ENCODE measurements around the gene DMRTB1. TPM values are rescaled to one million over a fixed set of nuclear protein-coding genes. Genes with fewer than 3 reads are reported as not detected.

DMRTB1 gene
- total and polyA plus RNA-seq, 2 of the 4 experiments (the other 2 are of a cell fraction): not detected

GRCh38 chr1:53511933-53512806 lies 53.0 kb downstream of the DMRTB1 start:
- no peaks in the 10 kb centered on the region for H4K20me1 ChIP-seq (ENCODE audit: insufficient read depth, low read length)
- no peak overlapping the region; the same call in 1 of the 2 replicates for H3K14ac ChIP-seq (replicated peaks; ENCODE audit: low read depth, low read length)
- H3K23ac ChIP-seq (ENCODE audit: low read depth, low read length): no peak overlapping the region
- no peak overlapping the region for H2BK5ac ChIP-seq (ENCODE audit: low read depth, low read length, poor library complexity, severe bottlenecking)
- H3K9me3 ChIP-seq (ENCODE audit: control insufficient read depth, insufficient read depth, low read length): no peaks in the 10 kb centered on the region
- intact Hi-C loops (cut with micrococcal nuclease) (no loop called here), in situ Hi-C loops (cut with MboI; ENCODE audit: low sequenced_read_pairs) (no loop called here), dilution Hi-C loops (cut with HindIII; ENCODE audit: low sequenced_read_pairs, unreplicated experiment) (no loop called here)
- no peak overlapping the region for H2AK5ac ChIP-seq (ENCODE audit: low read depth, low read length)
- no peak overlapping the region for H3K27ac ChIP-seq (ENCODE audit: insufficient read depth, low read length)
- H4K5ac ChIP-seq (ENCODE audit: low read depth, low read length): no peak overlapping the region
- TF ChIP-seq, protein P1, sequence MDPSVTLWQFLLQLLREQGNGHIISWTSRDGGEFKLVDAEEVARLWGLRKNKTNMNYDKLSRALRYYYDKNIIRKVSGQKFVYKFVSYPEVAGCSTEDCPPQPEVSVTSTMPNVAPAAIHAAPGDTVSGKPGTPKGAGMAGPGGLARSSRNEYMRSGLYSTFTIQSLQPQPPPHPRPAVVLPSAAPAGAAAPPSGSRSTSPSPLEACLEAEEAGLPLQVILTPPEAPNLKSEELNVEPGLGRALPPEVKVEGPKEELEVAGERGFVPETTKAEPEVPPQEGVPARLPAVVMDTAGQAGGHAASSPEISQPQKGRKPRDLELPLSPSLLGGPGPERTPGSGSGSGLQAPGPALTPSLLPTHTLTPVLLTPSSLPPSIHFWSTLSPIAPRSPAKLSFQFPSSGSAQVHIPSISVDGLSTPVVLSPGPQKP (IDR thresholded peaks at IDR 0.05; ENCODE audit: borderline replicate concordance, low read depth, low read length): no peak
- TF ChIP-seq SMC3 (IDR thresholded peaks at IDR 0.05; ENCODE audit: low read depth, low read length) (no peak), FOS (IDR thresholded peaks at IDR 0.05; ENCODE audit: low read depth, low read length) (no peak), MXI1 (IDR thresholded peaks at IDR 0.05; ENCODE audit: borderline replicate concordance, low read depth, low read length) (no peak), MAFK (IDR thresholded peaks at IDR 0.05; ENCODE audit: low read depth, low read length) (no peak), RCOR1 (IDR thresholded peaks at IDR 0.05; ENCODE audit: insufficient replicate concordance, low read length) (no peak)
- H3K4me3 ChIP-seq (ENCODE audit: insufficient read depth, low read depth, low read length): no peak overlapping the region
- peak overlapping the region; percentile 28 for H2AFZ ChIP-seq (replicated peaks; ENCODE audit: low read length, poor library complexity)
- H2BK20ac ChIP-seq (ENCODE audit: low read depth, low read length): no peak overlapping the region
- 60% methylated on average over 1 of the region's 19 CpGs; no CpG with 5 or more reads in 1 of the 2 experiments for WGBS, 2 experiments (ENCODE audit: extremely low coverage in 2 of 2, insufficient read length in 1 of 2)
- ChIA-PET POLR2A (ENCODE audit: unreplicated experiment) (no interaction called here), CTCF (interaction anchor here (0.6 kb wide), 1 partner anchor 407 kb away, joined by 3 read pairs; no protein-coding TSS in a partner anchor)
- no peak overlapping the region for H4K8ac ChIP-seq (ENCODE audit: low read depth in 2 of 2, low read length in 2 of 2)
- no peak overlapping the region for H3K18ac ChIP-seq (ENCODE audit: low read depth, low read length)
- H4K91ac ChIP-seq (ENCODE audit: insufficient read depth, low read depth, low read length): no peak overlapping the region
- no peak overlapping the region for H3K9ac ChIP-seq (ENCODE audit: low read depth, low read length)
- H3K79me1 ChIP-seq (ENCODE audit: low read depth in 1 of 2, low read length in 2 of 2): no peaks in the 10 kb centered on the region
- peaks cover 5% of the 10 kb centered on the region for H3K4me1 ChIP-seq (ENCODE audit: control insufficient read depth, insufficient read depth, low read length)
- H3K9me1 ChIP-seq (ENCODE audit: insufficient read depth, low read length): no peaks in the 10 kb centered on the region
- H2AK9ac ChIP-seq (replicated peaks; ENCODE audit: low read depth, low read length, poor library complexity): no peak overlapping the region
- no peaks in the 10 kb centered on the region for H3K27me3 ChIP-seq (ENCODE audit: control insufficient read depth, insufficient read depth, low read length)
- BruUV-seq (replicated peaks): no TSS peak
- peaks cover 1% of the 10 kb centered on the region; the same call in 1 of the 2 replicates for H3K36me3 ChIP-seq (ENCODE audit: control insufficient read depth, insufficient read depth, low read length)
- H3K4me2 ChIP-seq (ENCODE audit: low read depth, low read length): no peak overlapping the region
- no peak overlapping the region for H2BK120ac ChIP-seq (ENCODE audit: low read depth, low read length)
- H2BK15ac ChIP-seq (ENCODE audit: low read depth, low read length): no peak overlapping the region
- ATAC-seq (ENCODE audit: low read depth) (peak; percentile 30), DNase-seq (peak; percentile 72)
- no peak overlapping the region for H3K4ac ChIP-seq (ENCODE audit: low read depth, low read length)
- no peak overlapping the region for H3K56ac ChIP-seq (ENCODE audit: extremely low read depth, insufficient read depth, low read length)
